Brain pericyte (primary cell): ENCODE measurements around the gene NEO1.
"Not testable (repeated sequence)": the region's sequence is repeated elsewhere in the genome, so short reads cannot be mapped to it uniquely, and the experiment has no call there.

Experiments used
- DNase-seq: peaks from one replicate; pipeline ENCODE4 v3.0.0-alpha.2; 2012; ENCODE audit warnings: low read depth, low spot score

The NEO1 gene

GRCh38 chr15:73195166-73195565, 142.9 kb downstream of the NEO1 start:
- no peak for DNase-seq

GRCh38 chr15:73196113-73196512, 143.8 kb downstream of the NEO1 start:
- DNase-seq: no peak

- DNase-seq: no peak
These were observed 148.1 kb downstream of the NEO1 start for GRCh38 chr15:73200339-73200738.

DNA sequence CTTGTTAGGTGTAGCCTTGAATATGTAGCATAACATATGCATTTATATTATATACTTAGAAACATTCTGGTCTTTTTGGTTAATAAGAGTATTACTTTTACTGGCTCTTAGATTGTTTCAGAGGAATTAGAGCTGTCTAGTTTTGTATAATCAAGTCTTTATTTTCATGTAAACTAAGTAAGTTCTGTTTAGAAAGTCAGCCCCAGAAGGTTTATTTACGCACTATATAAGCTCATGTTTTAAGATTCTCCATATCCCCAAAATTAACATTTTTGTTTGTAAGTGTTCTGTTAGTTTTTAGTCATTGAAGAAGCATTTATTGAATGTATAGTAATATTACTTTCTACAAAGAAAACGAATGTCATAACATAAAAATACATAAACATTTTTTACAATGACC, 158.4 kb downstream of the NEO1 start:
- DNase-seq: no peak

GRCh38 chr15:73212424-73212823, 160.2 kb downstream of the NEO1 start:
- DNase-seq: no peak

DNA sequence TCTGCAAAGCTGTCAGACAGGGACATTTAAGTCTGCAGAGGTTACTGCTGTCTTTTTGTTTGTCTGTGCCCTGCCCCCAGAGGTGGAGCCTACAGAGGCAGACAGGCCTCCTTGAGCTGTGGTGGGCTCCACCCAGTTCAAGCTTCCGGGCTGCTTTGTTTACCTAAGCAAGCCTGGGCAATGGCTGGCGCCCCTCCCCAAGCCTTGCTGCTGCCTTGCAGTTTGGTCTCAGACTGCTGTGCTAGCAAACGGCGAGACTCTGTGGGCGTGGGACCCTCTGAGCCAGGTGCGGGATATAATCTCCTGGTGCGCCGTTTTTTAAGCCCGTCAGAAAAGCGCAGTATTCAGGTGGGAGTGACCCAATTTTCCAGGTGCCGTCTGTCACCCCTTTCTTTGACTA, 169.2 kb downstream of the NEO1 start:
- not testable (repeated sequence) for DNase-seq

GRCh38 chr15:73225358-73226015, 173.2 kb downstream of the NEO1 start:
- no peak for DNase-seq

- DNase-seq: no peak
These were observed 174.0 kb downstream of the NEO1 start for GRCh38 chr15:73226093-73226814.

DNA sequence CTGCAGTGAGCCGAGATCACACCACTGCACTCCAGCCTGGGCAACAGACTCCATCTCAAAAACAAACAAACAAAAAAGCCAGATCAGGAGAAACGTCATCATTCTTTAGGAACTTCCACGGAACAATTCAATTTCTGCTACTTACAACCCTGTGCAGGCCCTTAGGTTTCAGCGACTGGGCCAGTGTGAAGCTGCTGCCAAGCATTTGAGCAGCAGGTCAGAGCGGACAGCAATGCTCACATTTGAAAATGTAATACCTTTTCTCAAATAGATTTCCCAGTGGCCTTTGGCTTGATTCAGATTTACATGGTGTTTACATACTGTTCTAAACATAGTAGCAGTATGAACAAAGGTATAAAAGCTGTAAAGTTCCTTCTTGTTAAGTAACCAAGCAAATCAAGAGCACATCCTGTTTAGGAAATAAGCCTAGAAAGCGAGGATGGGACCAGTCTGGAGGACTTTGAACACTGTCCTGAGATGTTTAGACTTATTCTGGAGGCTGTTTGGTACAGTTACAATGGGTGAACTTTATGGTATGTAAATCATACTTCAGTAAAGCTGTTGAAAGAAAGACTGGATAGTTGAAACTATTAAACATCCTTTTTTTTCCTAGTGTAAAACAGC, 175.3 kb downstream of the NEO1 start:
- no peak for DNase-seq

- DNase-seq: no peak
These were observed 175.9 kb downstream of the NEO1 start for GRCh38 chr15:73228128-73228646.

GRCh38 chr15:73231661-73232419, 179.6 kb downstream of the NEO1 start:
- DNase-seq: no peak

DNA sequence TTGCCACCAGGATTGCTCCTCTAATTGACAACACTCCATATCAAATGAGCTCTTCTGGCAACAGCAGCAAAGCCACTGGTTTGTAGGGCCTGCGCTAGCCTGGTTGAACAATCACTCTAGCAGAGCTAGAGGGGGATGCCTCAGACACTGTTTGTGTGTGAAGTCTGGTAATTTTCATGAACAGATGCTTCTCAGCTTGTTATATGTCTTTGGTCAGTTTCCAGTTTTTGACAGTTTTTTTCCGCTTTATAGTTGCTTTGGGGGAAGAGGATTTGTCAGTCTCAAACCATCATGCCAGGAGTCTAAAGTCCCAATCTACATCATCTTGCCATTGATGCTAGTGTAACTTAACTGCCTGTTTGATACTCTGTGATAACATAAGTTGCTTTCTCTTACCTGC, 180.5 kb downstream of the NEO1 start:
- DNase-seq: no peak

- DNase-seq: no peak
These were observed 181.4 kb downstream of the NEO1 start for GRCh38 chr15:73233623-73234022.

DNA sequence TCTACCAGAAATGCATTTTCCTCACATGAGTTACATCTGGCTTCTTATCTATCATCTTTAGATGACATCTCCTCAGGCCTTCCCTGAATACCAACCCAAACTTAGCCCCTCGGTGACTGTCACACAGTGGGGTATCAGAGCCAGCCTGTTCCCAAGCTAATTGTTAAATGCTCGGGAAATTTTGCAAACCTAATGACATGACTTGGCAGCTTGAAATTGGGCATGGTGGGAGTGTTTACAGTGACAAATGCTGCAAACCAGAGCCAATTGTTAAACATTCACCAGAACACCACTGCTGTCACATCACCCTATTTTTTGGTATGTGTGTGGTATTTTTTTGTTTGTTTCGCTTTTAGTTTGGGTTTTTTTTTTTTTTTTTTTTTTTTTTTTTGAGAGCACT, 185.6 kb downstream of the NEO1 start:
- no peak for DNase-seq

GRCh38 chr15:73239564-73240215, 187.4 kb downstream of the NEO1 start:
- no peak for DNase-seq

DNA sequence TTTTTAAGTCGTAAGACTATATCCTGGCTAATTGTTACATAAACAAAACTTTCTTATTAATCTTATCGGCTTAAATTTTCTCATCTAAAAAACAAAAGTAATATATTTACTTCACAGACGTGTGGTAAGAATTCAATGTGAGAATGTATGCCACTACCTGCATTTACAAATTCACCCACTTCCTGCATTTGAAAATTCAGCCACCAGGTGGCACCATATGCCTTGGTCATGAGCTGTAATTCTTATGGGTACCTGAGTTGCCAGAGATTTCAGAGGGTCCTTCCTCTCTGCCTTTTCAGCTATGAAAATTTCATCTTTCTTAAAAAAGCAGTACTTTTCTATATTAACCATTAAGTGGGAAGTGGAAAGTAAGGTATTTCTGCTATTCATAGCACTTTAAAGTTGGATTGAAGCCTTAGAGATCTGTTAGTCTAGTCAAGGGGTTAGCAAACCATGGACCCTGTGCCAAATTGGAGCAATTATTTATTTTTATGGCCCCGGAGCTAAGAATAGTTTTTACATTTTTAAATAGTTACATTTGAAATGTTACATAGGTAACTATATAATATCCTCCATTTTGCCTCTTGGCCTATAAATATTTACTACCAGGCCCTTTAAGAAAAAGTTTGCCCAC, 188.7 kb downstream of the NEO1 start:
- no peak for DNase-seq

DNA sequence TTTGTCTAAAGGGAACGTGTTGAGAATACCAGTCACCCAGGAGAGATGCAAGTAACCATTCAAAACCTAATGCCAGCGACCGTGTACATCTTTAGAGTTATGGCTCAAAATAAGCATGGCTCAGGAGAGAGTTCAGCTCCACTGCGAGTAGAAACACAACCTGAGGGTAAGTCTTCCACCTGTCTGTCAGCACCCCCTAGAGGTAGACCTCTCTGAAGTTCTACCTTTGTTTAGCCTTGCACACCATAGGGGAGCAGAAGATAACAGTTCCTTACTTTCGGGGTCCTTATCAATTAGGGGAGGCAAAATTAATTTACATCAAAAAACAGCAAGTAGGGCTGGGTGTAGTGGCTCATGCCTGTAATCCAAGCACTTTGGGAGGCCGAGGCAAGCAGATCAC, 192.1 kb downstream of the NEO1 start:
- DNase-seq: no peak

DNA sequence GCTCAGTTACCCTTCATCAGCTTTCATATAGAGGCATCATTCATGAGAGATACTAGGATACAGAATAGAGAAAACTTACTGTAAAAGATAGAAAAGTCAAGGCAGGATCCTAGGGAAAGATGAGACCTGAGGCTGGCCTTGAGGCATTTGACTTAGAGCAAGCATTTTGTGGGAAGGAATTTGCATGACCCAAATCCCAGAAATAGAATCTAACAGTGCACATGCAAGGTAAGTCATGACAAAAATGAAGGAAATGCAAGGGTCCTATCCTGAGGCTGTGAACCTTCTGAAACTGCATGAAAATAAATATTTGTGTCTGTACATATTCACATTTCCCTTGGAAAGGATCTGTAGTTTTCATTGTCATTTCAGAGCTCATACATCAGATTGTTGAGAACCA, 194.2 kb downstream of the NEO1 start:
- no peak for DNase-seq

GRCh38 chr15:73246898-73247297, 194.6 kb downstream of the NEO1 start:
- no peak for DNase-seq

DNA sequence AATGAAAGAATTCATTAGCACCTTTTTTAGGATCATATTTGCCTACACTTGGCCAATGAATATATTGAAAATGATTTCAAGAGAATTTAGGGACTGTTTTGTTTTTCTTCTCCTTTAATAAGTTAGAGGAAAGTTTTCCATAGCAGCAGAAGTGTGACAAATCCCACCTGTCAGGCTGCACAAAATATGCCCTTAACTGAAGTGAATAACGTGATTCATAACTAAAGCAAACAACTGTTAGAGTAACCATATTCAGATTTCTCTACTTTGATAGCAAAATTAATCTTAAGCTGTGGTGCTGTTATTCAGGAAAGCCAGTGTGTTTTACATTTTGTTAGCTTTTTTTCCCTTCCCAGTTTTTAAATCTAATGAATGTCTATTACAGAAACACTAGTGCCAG, 195.1 kb downstream of the NEO1 start:
- no peak for DNase-seq

- no peak for DNase-seq
These were observed 197.2 kb downstream of the NEO1 start for GRCh38 chr15:73249499-73249898.
